HG03442 (cell line): ENCODE measurements around the gene DNAH17.

Experiments
- ATAC-seq: cut with Tn5 transposase; IDR thresholded peaks from one replicate; pipeline ENCODE4 v1.9.1; 2021; ENCODE audit warnings: mild to moderate bottlenecking, moderate library complexity; ENCODE audit not compliant: unreplicated experiment

Gene DNAH17

DNA sequence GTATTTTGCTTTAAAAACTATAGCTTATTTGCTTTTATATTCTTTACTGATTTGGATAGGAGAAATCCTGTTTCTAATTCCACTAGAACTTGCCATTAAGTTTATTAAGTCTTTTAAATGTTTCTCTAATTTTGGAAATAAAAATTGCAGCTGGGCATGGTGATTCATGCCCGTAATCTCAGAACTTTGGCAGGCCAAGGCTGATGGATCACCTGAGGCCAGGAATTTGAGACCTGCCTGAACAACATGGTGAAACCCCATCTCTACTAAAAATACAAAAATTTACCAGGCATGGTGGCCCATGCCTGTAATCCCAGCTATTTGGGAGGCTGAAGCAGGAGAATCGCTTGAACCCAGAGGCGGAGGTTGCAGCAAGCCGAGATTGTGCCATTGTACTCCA is 30.7 kb downstream of the DNAH17 start:
- no peak for ATAC-seq

DNA sequence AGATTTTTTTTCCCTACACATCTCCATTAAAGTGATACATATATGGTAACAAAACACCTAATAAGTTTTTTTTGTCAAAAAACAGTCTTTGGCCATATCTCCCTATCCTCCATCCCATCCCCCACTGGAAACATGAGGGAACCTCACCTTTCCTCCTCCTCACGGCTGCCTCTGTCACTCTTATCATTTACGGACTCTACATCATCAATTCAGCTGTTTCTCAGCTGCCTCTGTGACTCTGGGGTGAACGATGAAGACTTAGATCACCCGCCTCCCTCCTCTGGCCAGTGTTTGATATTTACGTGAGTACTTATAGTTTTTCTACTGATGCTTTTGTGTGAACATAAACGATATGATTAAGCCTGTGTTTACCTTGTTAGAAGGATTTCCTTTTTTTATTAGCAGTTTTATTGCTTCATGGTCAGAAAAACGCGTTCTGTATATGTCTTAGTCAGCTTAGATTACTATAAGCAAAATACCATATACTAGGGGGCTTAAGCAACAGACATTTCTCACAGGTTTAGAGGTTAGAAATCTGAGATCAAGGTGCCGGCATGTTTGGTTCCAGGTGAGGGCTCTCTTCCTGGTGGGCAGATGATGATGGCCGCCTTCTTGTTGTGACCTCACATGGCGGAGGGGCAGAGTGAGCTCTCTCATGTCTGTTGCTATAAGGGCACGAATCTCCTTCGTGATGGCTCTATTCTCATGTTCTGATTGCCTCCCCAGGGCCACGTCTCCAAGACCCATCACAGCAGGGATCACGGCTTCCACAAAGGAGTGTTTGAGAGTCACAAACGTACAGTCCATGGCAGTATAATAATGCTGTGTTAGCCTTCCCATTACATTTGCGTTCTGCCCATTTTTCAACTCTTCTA is 32.1 kb downstream of the DNAH17 start:
- ATAC-seq = no peak

DNA sequence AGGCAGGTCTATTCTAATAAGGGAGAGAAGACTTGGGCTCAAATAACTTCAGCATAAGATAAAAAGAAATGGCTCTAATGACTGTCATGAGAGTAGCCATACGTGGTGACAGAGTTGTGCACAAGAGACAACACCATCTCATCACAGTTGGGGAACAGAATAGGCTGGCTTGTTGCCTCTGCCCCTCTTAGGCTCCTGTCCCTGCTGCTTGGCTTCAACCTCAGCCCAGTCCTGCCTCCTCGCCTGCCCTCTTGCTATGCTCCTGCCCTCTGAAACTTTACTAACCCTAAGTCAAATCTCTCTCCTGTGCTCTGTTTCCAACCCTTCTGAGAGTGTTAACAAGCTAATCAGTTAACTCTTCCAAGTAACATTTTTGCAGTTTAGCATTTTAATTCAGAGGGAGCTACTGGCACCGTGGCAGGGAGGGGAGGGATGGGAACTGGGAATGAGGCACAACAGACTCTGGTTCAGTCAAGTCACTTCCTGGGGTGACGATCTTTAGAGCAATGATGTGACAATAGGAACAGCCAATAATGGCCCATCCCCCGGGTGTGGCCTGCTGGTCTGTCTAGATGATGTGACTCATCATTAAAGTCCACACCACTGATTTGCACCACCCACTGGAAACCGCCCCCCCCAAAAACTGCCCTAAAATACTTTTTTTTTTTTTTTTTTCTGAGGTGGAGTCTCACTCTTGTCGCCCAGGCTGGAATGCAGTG is 35.5 kb downstream of the DNAH17 start:
- no peak for ATAC-seq

DNA sequence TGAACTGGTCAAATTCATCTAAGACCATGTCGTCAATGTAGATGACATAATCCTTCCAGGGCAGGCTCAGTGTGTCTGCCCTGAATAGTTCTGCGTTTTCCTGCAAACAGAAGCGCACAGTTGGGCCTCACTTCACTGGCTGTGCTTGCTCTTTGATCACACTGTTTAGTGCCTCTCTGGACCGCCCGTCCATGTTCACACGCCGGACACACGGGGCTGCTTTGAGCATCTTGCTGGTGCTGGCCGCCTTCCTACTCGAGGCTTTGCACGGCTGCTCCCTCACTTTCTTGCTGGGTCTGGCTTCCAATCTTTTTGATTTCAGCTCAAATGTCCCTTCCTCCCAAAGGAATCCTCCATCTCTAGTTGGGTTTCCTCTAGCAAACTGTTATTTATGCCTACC is 37.4 kb downstream of the DNAH17 start:
- no peak for ATAC-seq

DNA sequence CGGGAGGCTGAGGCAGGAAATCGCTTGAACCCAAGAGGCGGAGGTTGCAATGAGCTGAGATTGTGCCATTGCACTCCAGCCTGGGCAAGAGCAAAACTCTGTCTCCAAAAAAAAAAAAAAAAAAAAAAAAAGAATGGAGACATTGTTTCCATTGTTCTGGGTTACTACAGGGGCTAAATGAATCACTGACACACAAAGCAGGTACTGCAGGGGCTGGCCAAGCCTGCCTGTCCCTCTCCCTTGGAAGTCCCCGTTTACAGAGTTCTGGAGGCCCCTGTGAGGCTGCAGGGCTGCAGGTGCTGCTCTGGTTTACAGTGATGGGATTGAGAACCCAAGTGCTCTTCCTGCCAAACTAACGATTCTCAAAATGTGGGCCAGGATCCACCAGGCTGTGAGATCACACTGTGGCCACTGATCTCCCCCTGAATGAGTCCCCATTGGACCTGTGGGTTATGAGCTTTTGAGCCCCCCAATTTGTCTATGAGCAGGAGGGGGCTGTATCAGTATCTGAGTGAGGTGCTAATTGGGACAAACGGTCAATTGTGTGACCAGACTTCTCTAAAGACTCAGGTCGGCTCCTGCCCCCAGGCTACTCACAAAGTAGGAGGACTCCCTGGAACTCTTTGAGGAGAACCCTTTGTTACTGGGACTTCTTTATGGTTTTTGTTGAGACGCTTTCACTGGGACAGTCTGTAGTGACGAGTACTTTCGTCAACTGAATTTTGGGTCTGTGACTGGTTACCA is 39.0 kb downstream of the DNAH17 start:
- no peak for ATAC-seq

DNA sequence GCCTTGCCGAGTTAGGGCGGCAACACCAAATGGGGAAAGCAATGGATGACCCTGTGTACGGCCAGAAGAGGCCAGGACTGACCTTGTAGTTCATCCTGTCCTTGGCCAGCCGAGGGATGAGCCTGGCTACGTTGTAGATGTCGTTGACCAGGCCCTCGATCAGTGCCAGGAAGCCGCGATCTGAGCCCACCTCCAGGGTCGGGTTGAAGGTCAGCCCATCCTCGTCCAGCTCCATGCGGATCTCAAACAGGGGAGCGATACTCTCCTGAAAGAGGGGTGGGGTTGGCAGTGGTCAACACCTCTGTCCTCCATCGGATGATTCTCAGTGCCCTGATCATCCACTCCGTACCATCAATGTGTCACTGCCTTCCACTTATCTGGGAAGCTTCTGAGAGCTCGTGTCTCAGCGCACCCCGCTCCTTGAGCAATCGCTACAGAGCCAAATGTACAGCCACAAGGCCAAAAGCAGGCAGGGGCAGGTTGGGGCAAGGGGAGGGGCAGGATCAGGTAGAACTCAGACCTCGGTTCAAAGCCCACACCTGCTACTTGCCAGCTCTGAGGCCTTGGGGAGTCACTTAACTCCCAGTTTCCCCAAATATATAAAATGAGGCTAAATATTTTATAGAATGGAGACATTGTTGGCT is 39.9 kb downstream of the DNAH17 start:
- ATAC-seq = no peak

DNA sequence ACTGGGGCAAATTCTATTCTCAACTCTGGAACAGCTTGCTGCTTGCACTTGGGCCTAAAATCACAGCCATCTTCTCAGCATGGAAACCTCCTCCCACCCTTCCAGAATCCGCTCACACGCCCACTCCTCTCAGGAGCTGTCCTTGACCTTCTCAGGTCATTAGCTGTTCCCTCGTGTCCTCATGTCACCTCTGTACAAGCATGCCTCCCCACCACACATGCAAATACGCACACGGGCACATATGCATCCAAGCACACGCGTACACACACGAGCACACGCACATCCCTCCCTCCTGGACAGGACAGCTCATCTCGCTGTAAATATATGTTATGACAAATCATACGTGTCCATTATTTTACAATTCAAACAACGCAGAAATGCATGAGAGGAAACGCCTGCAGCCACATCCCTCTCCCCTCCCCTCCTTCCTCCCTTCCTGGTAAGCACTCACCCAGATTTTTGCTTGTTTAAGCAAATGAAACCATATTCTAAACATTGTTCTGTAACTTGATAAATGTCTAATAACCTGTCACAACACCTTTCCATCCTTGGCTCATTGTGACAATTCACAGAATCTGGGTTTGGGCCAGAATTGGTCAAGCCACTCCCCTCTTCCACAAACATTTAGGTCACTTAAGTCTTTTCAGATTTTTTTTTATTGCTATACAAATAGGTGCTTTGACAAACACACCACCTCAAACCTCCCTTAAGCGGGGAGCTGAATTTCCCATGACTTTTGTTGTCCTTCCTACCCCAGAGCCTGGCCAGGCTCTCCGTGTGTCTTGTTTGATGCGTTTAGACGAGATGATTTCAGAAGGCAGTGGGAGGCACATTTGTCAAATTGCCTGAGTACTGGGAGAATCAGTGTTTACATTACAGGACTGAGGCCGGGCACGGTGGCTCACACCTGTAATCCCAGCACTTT is 41.7 kb downstream of the DNAH17 start:
- ATAC-seq = no peak

DNA sequence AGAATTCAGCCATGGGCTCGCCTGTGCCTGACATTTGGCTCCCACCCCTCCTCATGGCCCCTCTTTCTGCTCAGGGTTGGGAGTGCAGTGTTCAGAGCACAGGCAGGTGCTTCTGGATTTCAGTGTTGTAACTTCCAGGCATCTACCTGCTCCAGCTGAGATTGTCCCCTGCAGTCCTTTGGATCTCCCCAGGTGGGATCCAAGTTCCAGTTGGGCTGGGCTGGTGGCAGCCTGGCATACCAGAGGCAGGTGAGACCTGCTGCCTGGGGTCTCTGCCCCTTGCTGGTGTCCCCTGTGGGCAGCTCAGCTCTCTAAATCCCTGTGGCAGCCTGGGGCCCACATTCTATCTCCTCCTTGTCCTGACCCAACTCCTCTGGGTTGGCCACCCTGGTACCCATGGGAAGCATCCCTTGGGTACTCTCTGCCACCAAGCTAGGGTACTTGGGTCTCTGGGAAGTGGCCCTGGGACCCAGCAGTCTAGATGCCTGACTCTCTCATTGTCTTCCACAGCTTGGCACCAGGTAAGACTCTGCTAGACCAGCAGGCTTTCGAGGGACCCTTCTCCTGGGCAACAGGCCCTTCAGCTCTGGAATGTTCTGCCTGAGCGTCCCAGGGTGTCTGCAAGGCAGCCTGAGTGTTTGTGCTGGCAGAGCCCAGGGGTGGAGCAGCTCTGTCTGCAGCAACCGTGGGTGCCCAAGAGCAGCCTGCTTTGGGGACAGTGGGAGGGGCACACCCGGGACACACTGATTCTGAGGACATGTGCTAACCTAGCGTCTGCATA is 42.5 kb downstream of the DNAH17 start:
- ATAC-seq = no peak

DNA sequence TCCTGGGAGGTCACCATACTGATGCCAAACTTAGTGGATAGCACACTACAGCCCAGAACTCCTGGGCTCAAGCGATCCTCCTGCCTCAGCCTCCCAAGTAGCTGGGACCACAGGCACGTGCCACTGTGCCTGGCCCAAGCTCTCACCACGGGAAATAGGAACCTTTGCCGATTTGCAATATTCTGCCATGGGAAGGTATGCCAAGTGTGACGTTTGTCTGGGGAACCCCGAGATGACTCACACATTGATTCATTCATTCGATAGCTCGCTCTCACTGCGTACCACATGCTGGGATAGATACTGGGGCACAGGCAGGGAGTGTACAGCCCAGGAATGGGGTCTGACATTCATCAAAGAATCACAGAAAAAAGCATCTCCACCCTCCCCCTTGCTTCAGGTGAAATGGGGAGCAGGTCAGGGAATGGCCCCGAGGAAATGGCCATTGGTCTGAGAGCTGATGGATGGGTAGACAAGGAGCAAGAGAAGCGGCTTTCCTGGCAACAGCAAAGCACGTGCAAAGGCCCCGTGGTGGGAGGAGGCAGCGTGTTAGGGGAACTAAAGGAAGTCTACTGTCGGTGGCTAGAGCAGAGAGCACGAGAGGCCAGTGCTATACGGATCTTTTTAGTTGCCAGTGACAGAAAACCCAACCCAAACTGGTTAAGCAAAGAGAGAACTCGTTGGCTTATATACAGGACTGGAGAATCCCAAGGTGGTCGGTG is 44.1 kb downstream of the DNAH17 start:
- no peak for ATAC-seq

DNA sequence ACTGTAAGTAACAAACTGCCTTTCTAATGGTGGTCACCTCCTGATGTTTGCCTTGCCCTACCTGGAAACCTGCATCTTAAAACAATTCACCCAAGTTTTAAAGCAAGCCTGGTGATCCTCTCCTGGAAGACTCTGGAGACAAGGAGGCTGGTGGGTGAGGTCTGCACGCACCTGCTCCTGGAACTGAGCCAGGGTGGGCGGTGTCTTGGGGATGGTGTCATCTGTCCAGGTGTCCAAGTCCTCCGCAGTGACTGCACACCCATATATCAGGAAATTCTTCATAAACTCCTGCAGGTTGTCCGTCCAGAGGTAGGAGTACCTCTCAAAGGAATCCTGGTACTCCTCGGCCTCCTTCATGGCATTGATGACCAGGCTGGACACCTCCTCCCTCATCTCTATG is 44.9 kb downstream of the DNAH17 start:
- no peak for ATAC-seq

DNA sequence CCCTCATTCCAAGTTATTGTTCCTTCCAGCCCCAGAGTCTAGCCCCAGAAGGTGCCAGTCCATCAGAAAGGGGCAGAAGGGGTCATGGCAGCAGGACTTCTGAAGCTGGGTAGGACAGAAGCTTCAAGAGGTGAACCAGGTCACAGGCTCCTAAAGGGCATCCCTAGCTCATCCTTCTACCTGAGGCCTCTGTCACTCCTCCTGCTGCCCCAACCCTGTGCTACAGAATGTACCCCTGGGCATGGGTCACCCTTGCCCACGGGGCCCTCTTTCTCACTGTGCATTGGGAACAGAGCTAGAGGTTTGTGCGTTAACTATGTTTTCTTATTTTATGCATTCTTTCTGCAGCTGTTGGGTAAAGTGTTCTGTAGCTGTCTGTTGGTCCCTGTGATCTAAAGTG is 46.5 kb downstream of the DNAH17 start:
- ATAC-seq = no peak

DNA sequence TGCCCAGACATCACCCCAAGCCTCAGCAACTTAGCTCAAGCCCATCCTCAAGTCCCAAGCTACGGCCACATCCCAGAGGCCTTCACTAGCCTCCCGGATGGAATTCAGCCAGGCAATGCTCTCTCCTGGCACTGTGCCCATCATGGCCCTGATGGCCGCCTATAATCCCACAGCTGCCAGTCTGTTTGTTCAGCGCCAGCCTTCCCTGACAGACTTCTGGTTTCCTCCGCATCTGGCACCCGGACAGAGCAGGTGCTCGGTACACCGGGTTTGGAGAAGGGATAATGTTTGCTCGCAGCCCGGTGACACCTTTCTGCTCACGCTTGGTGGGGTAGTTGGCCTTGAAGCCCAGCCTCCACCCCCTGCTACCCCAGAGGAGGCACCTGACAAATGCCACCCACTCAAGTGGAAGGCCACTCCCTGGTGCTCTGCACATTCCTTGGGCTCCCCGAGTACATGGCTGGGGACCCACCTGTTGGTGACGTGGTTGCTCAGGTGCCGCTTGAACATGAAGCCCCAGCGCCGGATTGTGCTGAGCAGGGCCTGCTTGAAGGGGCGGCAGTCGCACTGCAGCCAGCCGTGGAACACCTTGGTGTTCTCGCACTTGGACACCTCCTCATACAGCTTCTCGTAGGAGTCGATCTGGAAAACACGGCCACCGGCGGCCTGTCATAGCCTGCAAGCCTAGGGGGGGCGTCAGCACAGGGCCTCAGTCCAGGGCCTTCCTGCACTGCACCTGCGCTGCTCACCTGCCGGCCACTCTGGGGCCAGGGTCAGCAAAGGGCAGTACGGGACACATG is 47.1 kb downstream of the DNAH17 start:
- no peak for ATAC-seq

DNA sequence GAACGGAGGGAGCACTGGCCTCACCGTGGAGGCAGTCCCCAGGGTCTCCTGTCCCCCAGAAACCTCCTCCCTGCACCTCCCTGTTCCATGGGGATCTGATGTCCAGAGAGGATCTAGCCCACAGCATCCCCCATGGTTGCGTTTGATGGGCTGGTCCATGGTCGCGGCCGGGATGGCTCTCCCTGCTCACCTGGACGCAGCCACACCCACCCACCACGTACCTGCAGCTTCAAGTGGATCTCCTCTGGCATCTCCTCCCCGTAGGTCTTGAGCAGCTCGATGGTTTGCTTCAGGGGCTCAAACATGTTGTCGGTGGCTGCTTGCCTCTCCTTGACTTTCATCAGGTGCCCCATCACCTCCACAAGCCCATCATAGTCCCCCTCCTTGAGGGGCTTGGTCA is 47.9 kb downstream of the DNAH17 start:
- no peak for ATAC-seq

DNA sequence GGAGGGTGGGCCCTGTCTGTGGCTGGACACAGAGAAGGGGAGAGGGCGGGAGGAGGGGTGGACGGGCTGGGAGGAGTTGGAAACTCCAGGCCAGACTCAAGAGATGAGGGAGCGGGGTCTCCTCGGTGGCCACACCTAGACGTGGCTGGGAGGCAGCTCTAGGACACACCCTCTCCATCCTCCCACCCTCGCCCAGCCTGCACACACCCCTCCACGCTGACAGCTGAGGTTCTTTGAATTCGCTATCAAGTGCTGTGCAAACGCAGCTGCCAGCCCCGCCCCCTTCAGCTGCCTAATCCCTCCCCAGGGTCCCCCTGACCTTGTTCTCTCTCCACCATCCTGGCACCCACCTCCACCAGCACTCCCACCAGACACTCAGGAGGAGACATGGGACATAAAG is 48.7 kb downstream of the DNAH17 start:
- ATAC-seq = no peak

DNA sequence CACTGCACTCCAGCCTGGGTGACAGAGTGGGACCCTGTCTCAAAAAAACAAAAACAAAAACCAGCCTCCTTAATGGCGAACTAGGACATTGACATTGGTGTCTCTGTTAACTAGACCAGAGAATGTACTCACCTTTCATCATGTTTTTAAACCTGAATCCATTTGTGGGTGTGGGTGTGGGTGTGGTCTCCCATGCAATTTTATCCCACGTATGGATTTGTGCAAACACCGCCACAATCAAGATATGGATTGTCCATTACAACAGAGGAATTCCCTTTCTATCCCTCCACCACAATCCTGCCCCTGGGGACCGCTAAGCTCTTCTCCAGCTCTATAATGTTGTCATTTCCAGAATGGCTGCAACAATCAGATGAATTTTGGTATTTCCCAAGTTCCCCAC is 49.9 kb downstream of the DNAH17 start:
- no peak for ATAC-seq

DNA sequence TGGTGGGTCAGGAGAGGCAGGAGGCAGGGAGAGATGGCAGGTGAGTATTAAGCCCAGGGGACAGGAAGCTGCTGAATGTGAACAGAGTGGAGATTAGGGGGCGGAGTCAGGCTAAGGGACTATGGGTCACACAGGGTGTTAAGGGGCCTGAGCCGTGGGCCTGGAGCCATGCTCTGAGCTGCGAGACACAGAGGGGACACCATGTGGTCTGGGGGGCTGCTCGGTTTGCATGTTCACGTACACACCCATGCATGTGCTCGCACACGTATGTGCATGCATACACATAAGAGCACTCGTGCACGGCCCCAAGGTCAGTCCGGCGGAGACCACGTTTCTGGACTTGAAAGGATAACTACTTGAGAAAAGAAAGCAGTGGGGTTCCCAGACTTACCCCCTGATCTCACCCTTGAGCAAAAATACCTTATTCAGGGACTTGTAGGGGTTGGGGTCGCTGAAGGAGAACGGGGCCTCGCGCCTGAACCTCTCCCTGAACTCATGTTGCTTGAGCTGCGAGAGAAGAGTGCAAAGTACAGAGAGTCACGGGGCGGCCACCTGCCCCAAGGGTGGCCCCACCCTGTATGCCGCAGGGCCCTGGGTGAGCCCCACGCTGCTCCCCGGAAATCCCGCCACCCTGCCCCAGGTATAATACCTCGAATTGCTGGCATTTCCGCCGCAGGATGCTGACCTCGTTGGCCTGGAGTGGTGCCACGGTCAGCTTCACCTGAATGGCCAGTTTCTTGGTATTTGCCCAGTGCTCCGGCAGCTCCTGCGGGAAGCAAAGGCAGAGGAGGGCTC is 50.8 kb downstream of the DNAH17 start:
- ATAC-seq = no peak

DNA sequence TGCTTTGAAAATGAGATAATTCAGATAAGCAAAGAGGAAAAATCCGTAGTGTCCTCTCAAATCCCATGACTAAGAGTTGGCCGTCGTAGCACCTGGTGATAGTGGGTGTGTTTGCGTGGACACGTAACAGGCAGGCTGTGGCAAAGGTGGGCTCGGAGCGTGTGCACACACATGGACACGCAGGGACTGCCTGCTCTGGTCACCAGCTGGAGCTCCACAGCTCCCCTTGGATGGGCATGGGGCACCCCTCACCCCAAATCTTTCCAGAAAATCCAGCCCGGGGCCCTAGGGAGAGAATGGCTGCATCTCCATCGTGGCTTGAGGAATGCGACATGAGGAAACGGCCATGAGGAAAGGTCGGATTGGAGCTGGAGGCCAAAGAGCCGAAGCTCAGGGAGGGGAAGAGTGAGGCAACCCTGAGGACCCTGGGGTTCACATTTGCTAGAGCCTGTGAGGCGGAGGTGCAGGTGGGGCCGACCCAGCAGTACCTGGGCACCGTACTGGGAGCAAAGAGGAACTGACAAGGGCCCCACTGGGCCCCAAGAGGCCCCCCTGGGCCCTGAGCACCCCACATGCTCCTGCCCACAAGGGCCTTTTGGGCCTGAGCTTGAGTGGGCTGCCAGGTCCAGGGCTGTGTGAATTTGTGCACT is 51.6 kb downstream of the DNAH17 start:
- ATAC-seq = no peak
